ENCODE measurements around the gene MRTFA.

MRTFA gene

DNA sequence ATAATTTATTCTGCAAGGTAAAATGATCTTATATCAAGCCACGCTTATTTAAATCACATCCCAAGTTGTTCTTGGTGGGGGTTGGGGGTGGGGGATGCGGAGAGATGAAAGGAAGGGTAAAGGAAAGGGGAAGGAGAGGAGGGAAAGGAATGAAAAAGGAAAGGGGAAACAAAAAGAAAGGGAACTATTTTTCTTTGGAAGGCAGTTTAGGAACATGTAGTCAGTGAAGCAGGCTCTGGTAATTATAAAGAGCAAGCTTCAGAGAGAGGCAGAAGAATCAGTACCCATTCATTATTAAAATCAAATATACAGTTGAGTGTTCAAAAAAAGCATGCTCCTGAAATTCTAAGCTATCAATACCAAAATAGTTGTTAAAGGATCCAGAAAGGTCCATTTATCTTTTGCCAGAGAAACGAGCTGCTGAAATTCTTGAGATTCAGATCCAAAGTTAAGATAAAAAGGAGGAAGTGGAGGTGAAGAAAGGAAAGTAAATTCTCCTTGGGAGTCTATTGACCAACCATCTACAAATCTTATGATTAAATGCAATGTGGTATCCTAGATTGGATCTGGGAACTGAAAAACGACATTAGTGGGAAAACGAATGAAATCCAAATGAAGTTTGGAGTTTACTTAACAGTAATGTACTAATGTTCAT, 158.7 kb downstream of the MRTFA start:
- H3K27ac ChIP-seq, result no peak overlapping the region
- TF ChIP-seq, protein P1, sequence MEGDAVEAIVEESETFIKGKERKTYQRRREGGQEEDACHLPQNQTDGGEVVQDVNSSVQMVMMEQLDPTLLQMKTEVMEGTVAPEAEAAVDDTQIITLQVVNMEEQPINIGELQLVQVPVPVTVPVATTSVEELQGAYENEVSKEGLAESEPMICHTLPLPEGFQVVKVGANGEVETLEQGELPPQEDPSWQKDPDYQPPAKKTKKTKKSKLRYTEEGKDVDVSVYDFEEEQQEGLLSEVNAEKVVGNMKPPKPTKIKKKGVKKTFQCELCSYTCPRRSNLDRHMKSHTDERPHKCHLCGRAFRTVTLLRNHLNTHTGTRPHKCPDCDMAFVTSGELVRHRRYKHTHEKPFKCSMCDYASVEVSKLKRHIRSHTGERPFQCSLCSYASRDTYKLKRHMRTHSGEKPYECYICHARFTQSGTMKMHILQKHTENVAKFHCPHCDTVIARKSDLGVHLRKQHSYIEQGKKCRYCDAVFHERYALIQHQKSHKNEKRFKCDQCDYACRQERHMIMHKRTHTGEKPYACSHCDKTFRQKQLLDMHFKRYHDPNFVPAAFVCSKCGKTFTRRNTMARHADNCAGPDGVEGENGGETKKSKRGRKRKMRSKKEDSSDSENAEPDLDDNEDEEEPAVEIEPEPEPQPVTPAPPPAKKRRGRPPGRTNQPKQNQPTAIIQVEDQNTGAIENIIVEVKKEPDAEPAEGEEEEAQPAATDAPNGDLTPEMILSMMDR (IDR thresholded peaks at IDR 0.05), result no peak
- no peak for TF ChIP-seq ZFX (IDR thresholded peaks at IDR 0.05; ENCODE audit: borderline replicate concordance)

- TF ChIP-seq ZFX (IDR thresholded peaks at IDR 0.05; ENCODE audit: borderline replicate concordance), result no peak
- TF ChIP-seq, protein P1 (IDR thresholded peaks at IDR 0.05), result no peak
Observed at GRCh38 chr22:40476341-40476740, 160.2 kb downstream of the MRTFA start.

GRCh38 chr22:40473703-40474102, 162.8 kb downstream of the MRTFA start:
- no peak for TF ChIP-seq ZFX (IDR thresholded peaks at IDR 0.05; ENCODE audit: borderline replicate concordance)
- TF ChIP-seq, protein P1 (IDR thresholded peaks at IDR 0.05), result no peak
- no peak overlapping the region for H3K27ac ChIP-seq

More at GRCh38 chr22:40476341-40476740, 160.2 kb downstream of the MRTFA start:
- H3K27ac ChIP-seq, result no peak overlapping the region

DNA sequence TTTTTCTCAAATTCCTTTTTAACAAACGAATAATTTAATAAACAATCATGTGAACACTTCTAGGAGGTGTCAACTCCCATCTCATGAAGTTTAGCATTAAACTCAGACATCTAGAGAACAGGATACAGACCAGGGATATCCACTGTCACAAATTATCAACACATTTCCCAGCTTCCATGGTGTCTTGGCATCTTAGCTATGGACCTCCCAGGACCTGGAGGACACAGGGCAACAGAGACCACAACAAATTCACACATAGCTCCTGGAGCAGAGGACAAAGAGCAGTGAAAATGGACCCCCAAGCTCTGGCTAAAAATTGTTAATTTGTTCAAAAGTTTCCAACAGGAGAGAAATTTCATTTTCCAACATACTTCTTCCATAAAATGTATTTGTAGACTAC, 163.9 kb downstream of the MRTFA start:
- no peak for TF ChIP-seq ZFX (IDR thresholded peaks at IDR 0.05; ENCODE audit: borderline replicate concordance)
- H3K27ac ChIP-seq, result no peak overlapping the region

- TF ChIP-seq ZFX (IDR thresholded peaks at IDR 0.05; ENCODE audit: borderline replicate concordance), result no peak
- TF ChIP-seq, protein P1 (IDR thresholded peaks at IDR 0.05), result no peak
- no peak overlapping the region for H3K27ac ChIP-seq
Observed at GRCh38 chr22:40472051-40472450, 164.5 kb downstream of the MRTFA start.

DNA sequence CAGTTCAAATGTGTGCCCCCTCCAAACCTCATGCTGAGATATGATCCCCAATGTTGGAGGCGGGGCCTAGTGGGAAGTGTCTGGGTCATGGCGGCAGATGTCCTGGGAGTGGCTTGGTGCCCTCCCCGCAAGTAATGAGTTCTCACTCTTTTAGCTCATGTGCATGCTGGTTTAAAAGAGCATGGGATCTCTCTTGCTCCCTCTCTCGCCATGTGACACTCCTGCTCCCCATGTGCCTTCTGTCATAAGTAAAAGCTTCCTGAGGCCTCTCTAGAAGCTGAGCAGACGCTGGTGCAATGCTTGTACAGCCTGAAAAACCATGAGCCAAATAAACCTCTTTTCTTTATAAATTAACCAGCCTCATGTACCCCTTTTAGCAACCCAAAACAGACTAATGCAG, 167.3 kb downstream of the MRTFA start:
- H3K27ac ChIP-seq, result no peak overlapping the region
- TF ChIP-seq, protein P1 (IDR thresholded peaks at IDR 0.05), result no peak
- TF ChIP-seq ZFX (IDR thresholded peaks at IDR 0.05; ENCODE audit: borderline replicate concordance), result no peak

GRCh38 chr22:40468616-40469015, 167.9 kb downstream of the MRTFA start:
- no peak overlapping the region for H3K27ac ChIP-seq

More at GRCh38 chr22:40468616-40469015, 167.9 kb downstream of the MRTFA start:
- TF ChIP-seq, protein P1 (IDR thresholded peaks at IDR 0.05), result no peak
- no peak for TF ChIP-seq ZFX (IDR thresholded peaks at IDR 0.05; ENCODE audit: borderline replicate concordance)

All from 22Rv1 (cell line).